Bronchial epithelial cell (primary cell): ENCODE results near the gene PNKP. TPM values are rescaled to one million over a fixed set of nuclear protein-coding genes. Genes with fewer than 3 reads are reported as not detected.

Experiments
- DNase-seq: peaks from one replicate; pipeline ENCODE4 v3.0.0-alpha.2; 2010; ENCODE audit warnings: low read depth
- FAIRE-seq: peaks from 2 replicates; lab custom pipeline; 2011; peaks lifted over from hg19 to GRCh38; lab: Jason Lieb, UNC
- H3K27me3 ChIP-seq: 2 replicates; pipeline ENCODE4 v1.5.1; 2011; ENCODE audit warnings: low read length; ENCODE audit not compliant: control insufficient read depth, insufficient read depth
- H3K36me3 ChIP-seq: 2 replicates; pipeline ENCODE4 v1.5.1; 2011; ENCODE audit warnings: low read length; ENCODE audit not compliant: control insufficient read depth, insufficient read depth
- H3K4me3 ChIP-seq: 2 replicates; pipeline ENCODE4 v1.5.1; 2011; ENCODE audit warnings: mild to moderate bottlenecking, low read depth, low read length, control low read depth
- CTCF ChIP-seq: IDR thresholded peaks from 2 replicates; pipeline ENCODE4 v1.5.1; 2011; ENCODE audit warnings: mild to moderate bottlenecking, moderate library complexity, low read length, control low read depth, inconsistent platforms; ENCODE audit not compliant: insufficient read depth, severe bottlenecking
- total RNA-seq: library from RNA; depleted of rRNA; stranded (reverse); fragments of >200 nt; gene quantifications from 2 replicates; pipeline ENCODE4 v1.2.1, GENCODE V29; 2014

PNKP gene
- total RNA-seq, 1 donor from 2014 or later = 37.9 TPM

GRCh38 chr19:49852631-49853126, 14.7 kb downstream of the PNKP start:
- FAIRE-seq = no peak
- peaks cover 10% of the 10 kb centered on the region for H3K36me3 ChIP-seq
- H3K4me3 ChIP-seq = no peak overlapping the region

GRCh38 chr19:49851456-49852259, 15.7 kb downstream of the PNKP start:
- no peak for DNase-seq
- no peaks in the 10 kb centered on the region for H3K27me3 ChIP-seq
- no peak for FAIRE-seq
- H3K4me3 ChIP-seq = peak overlapping the region; percentile 89
- no peak for TF ChIP-seq CTCF
- peaks cover 8% of the 10 kb centered on the region for H3K36me3 ChIP-seq

More at GRCh38 chr19:49852631-49853126, 14.7 kb downstream of the PNKP start:
- H3K27me3 ChIP-seq = no peaks in the 10 kb centered on the region
- no peak for DNase-seq
- no peak for TF ChIP-seq CTCF

- Histone ChIP-seq H3K36me3 (peaks cover 8% of the 10 kb centered on the region), H3K4me3 (peak within 1 kb of the TSS; percentile 89), H3K27me3 (no peaks in the 10 kb centered on the region)
- no peak for TF ChIP-seq CTCF
- FAIRE-seq = no peak
- peak; percentile 73 for DNase-seq
Observed at GRCh38 chr19:49850487-49851342, 16.7 kb downstream of the PNKP start, which contains the start of gene PTOV1. Gene PTOV1, plus strand, starts transcription at chr19:49851159.

GRCh38 chr19:49850221-49850486, 17.2 kb downstream of the PNKP start:
- H3K27me3 ChIP-seq = no peaks in the 10 kb centered on the region
- TF ChIP-seq CTCF = no peak
- peaks cover 8% of the 10 kb centered on the region for H3K36me3 ChIP-seq
- no peak for FAIRE-seq
- no peak for DNase-seq
- H3K4me3 ChIP-seq = peak overlapping the region; percentile 89

GRCh38 chr19:49849433-49850220, 17.7 kb downstream of the PNKP start:
- no peaks in the 10 kb centered on the region for H3K27me3 ChIP-seq
- no peak for TF ChIP-seq CTCF
- no peak for DNase-seq
- peaks cover 3% of the 10 kb centered on the region for H3K36me3 ChIP-seq
- no peak overlapping the region for H3K4me3 ChIP-seq
- FAIRE-seq = no peak
